Measurements from ENCODE around the gene LRP8. TPM values are rescaled to one million over a fixed set of nuclear protein-coding genes. Genes with fewer than 3 reads are reported as not detected.

LRP8 gene
- total RNA-seq, 1 donor from 2014 or later, result 16.5 TPM

GRCh38 chr1:53276153-53276901 is 51.5 kb downstream of the LRP8 start:
- peaks cover 14% of the 10 kb centered on the region for H3K4me1 Mint-ChIP-seq (ENCODE audit: unreplicated experiment)
- no peak overlapping the region for H3K4me3 Mint-ChIP-seq
- H3K27ac Mint-ChIP-seq, result no peak overlapping the region
- TF ChIP-seq CTCF (conservative IDR thresholded peaks at IDR 0.05), result no peak
- H3K9me3 Mint-ChIP-seq, result no peaks in the 10 kb centered on the region
- no peaks in the 10 kb centered on the region for H3K27me3 Mint-ChIP-seq
- H3K36me3 Mint-ChIP-seq, result no peaks in the 10 kb centered on the region
- DNase-seq (ENCODE audit: extremely low spot score, unreplicated experiment), result no peak

- Mint-ChIP-seq H3K27ac (no peak overlapping the region), H3K4me3 (no peak overlapping the region), H3K9me3 (no peaks in the 10 kb centered on the region), H3K27me3 (no peaks in the 10 kb centered on the region), H3K36me3 (no peaks in the 10 kb centered on the region), H3K4me1 (ENCODE audit: unreplicated experiment) (peaks cover 14% of the 10 kb centered on the region)
- TF ChIP-seq CTCF (conservative IDR thresholded peaks at IDR 0.05), result no peak
- DNase-seq (ENCODE audit: extremely low spot score, unreplicated experiment), result no peak
Measured at GRCh38 chr1:53275566-53275965, 52.3 kb downstream of the LRP8 start.

GRCh38 chr1:53274541-53275185 is 53.2 kb downstream of the LRP8 start:
- no peak for TF ChIP-seq CTCF (conservative IDR thresholded peaks at IDR 0.05)
- H3K4me3 Mint-ChIP-seq, result no peak overlapping the region
- no peaks in the 10 kb centered on the region for H3K36me3 Mint-ChIP-seq
- no peaks in the 10 kb centered on the region for H3K27me3 Mint-ChIP-seq
- DNase-seq (ENCODE audit: extremely low spot score, unreplicated experiment), result no peak
- no peak overlapping the region for H3K27ac Mint-ChIP-seq
- H3K9me3 Mint-ChIP-seq, result no peaks in the 10 kb centered on the region
- peaks cover 14% of the 10 kb centered on the region for H3K4me1 Mint-ChIP-seq (ENCODE audit: unreplicated experiment)

- no peaks in the 10 kb centered on the region for H3K27me3 Mint-ChIP-seq
- no peak overlapping the region for H3K4me3 Mint-ChIP-seq
- peaks cover 14% of the 10 kb centered on the region for H3K4me1 Mint-ChIP-seq (ENCODE audit: unreplicated experiment)
- no peak overlapping the region for H3K27ac Mint-ChIP-seq
- no peak for TF ChIP-seq CTCF (conservative IDR thresholded peaks at IDR 0.05)
- H3K36me3 Mint-ChIP-seq, result no peaks in the 10 kb centered on the region
- no peaks in the 10 kb centered on the region for H3K9me3 Mint-ChIP-seq
- no peak for DNase-seq (ENCODE audit: extremely low spot score, unreplicated experiment)
Measured at GRCh38 chr1:53274026-53274425, 53.8 kb downstream of the LRP8 start.

GRCh38 chr1:53273526-53273925 is 54.3 kb downstream of the LRP8 start:
- Mint-ChIP-seq H3K4me1 (ENCODE audit: unreplicated experiment) (peaks cover 14% of the 10 kb centered on the region), H3K9me3 (no peaks in the 10 kb centered on the region), H3K36me3 (no peaks in the 10 kb centered on the region), H3K27me3 (no peaks in the 10 kb centered on the region), H3K4me3 (no peak overlapping the region), H3K27ac (peak overlapping the region; percentile 44)
- DNase-seq (ENCODE audit: extremely low spot score, unreplicated experiment), result no peak
- TF ChIP-seq CTCF (conservative IDR thresholded peaks at IDR 0.05), result no peak
